ENCODE results near the gene ADRB1. TPM values are rescaled to one million over a fixed set of nuclear protein-coding genes. Genes with fewer than 3 reads are reported as not detected.

ADRB1 gene
- 1 to 10 TPM; 1.3 to 3.3 (median 3.0) TPM for polyA plus RNA-seq (ENCODE audit: insufficient read depth in 1 of 5, insufficient read length in 5 of 5, low replicate concordance in 1 of 5)
- long read RNA-seq, donor 1, transcript ADRB1-201 (1 exons, 2,853 nt), result major isoform, 12 of 12 reads
- long read RNA-seq, donor 1, partial matches to known transcripts, result 0 of 12 reads
- long read RNA-seq, donor 1, other reads (novel, unspliced or antisense), result 0 of 12 reads
- long read RNA-seq, donor 2, transcript ADRB1-201 (1 exons, 2,853 nt), result major isoform, 5 of 5 reads
- long read RNA-seq, donor 2, partial matches to known transcripts, result 0 of 5 reads
- long read RNA-seq, donor 2, other reads (novel, unspliced or antisense), result 0 of 5 reads
- long read RNA-seq, donor 3, transcript ADRB1-201 (1 exons, 2,853 nt), result major isoform, 25 of 25 reads
- long read RNA-seq, donor 3, partial matches to known transcripts, result 0 of 25 reads
- long read RNA-seq, donor 3, other reads (novel, unspliced or antisense), result 0 of 25 reads
- long read RNA-seq, donor 4, partial matches to known transcripts, result 0 of 3 reads
- long read RNA-seq, donor 4, other reads (novel, unspliced or antisense), result 0 of 3 reads
- long read RNA-seq, donor 5, transcript ADRB1-201 (1 exons, 2,853 nt), result major isoform, 15 of 15 reads
- long read RNA-seq, donor 5, partial matches to known transcripts, result 0 of 15 reads
- long read RNA-seq, donor 5, other reads (novel, unspliced or antisense), result 0 of 15 reads
- long read RNA-seq, donor 6, transcript ADRB1-201 (1 exons, 2,853 nt), result major isoform, 15 of 15 reads
- long read RNA-seq, donor 6, partial matches to known transcripts, result 0 of 15 reads
- long read RNA-seq, donor 6, other reads (novel, unspliced or antisense), result 0 of 15 reads
- long read RNA-seq, donor 7, transcript ADRB1-201 (1 exons, 2,853 nt), result major isoform, 9 of 9 reads
- long read RNA-seq, donor 7, partial matches to known transcripts, result 0 of 9 reads
- long read RNA-seq, donor 7, other reads (novel, unspliced or antisense), result 0 of 9 reads
- long read RNA-seq, donor 8, transcript ADRB1-201 (1 exons, 2,853 nt), result major isoform, 5 of 5 reads
- long read RNA-seq, donor 8, partial matches to known transcripts, result 0 of 5 reads
- long read RNA-seq, donor 8, other reads (novel, unspliced or antisense), result 0 of 5 reads

DNA sequence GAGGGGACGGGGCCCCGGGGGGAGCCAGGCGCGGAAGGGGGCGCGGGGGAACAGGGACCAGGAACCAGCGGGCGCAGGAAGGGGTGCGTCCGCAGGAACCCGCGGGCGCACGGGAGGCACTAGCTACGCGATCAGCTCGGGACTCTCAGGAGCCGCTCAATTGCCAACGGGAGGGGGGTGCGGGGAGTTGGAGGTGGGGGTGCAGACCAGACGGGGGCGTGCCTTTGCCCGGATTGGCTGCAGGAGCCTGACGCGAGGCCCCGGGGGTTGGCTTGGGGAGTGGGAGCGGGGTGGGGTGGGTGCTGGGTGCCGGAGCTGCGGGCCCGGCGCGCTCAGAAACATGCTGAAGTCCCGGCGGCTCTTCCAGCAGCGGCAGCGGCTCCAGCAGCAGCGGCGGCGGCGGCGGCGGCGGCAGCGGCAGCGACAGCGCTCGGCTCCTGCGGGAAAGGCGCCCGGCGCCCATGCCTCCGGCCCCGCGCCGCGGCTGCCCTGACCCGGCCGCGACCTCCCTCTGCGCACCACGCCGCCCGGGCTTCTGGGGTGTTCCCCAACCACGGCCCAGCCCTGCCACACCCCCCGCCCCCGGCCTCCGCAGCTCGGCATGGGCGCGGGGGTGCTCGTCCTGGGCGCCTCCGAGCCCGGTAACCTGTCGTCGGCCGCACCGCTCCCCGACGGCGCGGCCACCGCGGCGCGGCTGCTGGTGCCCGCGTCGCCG, at the start of gene ADRB1:
Gene ADRB1 (plus strand): TSS at position 335 of the 715 bp plus-strand sequence. CDS start 267 bp downstream, at position 602.
- DNase-seq, result peak; percentile 70 to 72

DNA sequence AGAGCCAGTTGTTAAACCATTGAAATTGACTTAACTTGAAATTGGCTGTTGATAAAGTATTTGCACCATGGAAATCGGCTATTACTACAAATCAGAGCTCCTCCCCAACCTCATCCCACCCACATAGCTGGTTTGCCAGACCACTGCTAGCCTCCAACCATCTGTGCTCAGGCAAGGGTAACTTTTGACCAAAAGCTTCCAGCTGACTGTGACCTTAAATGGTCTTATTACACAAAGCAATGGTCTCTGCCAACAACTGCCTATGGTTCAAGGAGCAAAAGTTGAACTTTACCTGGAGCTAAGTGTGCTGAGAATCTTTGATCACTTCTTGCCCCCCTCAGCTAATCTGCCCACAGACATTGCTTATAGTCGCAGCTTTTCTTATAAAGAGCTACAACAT, 48.5 kb upstream of the ADRB1 start:
- no peak for DNase-seq

DNA sequence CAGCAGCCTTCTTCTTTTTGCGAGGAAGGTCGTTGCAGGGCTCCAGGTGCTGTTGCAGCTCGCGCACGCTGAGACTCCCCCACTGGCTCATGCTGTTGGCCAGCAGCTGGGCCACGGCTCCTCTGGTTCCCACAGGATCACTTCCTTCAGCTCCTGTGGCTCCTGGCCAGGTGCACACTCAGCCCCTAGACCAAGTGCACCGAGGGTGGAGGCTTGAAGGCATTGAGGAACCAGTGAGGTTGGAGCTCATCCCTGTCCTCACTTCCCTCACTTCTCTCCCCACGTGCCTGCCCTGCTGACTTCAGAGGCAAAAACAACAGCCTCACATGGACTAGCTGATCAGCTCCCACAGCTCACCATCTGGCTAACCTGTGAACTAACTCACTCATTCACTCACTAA, 46.2 kb upstream of the ADRB1 start:
- DNase-seq, result no peak

DNA sequence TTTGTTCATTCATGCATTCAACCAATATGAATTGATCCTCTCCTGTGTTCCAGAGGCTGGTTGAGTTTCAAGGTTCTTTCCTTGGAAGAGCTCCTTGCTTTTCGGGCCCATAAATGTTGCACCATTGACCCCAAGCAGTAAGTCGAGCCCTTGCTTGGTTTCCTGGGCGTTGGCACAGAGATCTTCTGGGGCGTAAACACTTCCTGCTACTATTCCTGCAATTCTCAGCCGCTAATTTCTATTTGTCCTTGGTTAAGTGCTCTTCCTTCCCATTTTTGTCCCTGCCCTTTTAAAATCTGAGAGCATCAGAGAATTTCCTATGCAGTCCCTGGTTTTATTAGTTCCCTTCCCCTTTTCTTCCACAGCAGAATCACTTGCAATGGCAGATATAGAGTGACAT, 44.1 kb upstream of the ADRB1 start:
- no peak for DNase-seq

DNA sequence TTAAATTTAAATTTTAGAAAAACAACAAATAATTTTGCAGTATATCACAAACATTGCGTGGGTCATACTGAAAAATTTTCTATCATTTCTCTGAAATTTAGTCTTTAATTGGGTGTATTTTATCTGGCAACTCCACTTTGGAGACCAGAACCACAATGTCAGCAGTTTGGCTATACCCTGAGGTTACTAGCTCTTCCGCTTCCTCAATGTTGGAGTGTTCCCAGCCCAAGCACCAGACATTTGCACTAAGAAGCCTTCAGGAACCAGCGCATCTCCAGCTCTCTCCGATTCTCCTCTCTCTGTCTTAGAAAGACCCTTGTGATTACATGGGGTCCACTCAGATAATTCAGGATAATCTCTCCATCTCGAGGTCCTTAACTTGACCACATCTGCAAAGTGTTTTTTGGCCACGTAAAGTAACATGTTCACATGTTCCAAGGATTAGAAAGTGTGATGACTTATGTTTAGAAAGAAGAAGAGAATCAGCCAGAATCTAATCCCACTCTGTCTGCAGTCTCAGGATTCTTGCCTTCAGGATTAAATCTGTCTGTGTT, 43.1 kb upstream of the ADRB1 start:
- no peak for DNase-seq

DNA sequence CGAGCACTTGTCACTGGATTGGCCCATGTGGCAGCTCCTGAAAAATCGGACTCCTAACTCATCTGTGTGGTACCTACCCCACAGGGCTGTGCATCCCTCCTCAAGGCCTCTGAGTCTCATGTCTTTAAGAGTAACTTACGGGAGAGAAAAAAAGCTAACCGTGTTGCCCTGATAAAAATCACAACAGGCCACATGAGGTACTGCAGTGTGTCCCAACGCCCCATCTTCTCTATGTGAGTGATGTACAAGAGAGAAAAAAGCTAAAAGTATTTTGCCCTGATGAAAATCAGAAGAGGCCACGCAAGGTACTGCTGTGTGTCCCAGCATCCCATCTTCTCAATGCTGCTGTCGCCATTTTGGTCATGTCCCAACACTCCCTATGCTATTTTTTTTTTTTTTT, 41.2 kb upstream of the ADRB1 start:
- no peak for DNase-seq

DNA sequence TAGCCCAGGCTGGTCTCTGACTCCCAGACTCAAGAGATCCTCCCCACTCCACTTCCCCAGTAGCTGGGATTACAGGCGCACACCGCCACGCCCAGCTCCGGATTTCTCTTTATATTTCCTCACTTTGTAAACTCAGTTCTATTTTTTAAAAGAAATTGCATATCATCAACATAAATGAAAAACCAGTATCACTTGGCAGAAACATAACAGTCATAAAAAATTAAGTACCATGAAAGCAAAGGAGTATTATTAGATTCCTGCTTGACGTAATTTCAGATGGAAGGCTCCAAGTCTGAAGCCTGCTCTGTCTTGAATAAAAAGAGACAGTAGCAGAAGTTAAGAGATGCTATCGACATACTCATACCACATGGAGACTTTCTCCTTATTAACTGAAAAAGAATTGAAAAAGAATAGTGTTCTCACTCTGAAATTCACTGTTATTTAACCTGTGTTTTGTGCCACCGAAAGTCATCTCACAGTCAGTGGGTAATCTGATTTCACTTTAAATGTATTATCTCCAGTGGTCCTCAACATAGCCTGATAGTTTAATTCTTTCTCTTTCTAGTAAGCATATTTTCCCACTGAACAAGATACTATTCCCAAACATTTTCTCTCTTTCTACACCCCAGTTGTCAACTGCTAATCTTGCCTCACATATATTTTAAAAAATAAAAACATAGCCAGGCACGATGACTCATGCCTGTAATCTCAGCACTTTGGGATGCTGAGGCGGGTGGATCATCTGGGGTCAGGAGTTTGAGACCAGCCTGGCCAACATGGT, 40.3 kb upstream of the ADRB1 start:
- DNase-seq, result no peak

DNA sequence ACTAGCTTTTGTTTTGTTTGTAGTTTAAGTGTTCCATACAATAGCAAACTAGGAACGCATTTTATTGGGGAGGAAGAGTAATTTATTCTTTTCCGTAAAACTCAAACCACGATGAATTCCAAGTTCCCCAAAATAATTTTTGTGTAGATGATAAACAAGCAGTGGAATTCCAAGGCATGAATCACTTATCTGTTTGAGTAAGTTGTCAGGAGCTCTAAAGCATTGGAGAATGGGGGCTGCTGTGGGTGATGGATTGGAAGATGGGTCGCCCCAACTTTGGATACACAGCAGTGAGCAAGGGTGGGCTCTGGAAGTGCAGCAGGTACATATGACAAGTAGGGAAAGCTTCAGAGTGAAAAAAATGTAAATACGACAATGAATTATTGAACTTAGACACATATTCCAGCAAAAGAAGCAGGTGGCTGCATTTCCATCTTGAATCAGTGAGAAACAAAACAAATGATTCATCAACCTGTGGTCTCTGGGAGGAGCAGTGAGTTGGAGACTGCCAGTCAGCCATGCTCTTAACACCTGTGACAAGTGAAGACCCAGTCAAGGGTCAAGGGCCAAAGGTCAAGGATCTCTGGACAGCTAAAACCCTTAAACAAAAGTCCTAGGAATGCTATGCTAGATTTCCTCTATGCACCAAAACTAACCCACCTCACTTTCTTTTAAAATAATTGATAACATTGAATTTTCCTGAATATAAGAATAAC, 34.2 kb upstream of the ADRB1 start:
- DNase-seq, result no peak

DNA sequence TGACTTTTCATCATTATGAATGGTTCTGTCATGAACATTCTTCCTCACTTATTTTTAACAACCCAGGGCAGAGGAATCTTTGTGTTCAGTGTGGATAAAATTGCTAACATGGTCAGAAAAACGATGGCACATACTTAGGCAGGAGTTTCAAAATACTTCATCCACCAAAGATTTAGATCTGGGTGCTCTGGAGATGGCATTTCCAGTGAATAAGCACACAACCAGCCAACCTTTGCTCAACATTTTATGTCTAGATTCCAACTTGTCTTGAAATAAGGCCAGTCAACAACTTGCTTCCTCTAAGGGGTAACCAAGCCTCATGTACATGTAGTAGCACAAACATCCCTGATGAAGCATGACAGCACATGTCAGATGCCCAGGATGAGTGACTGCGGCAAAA, 33.4 kb upstream of the ADRB1 start:
- DNase-seq, result no peak

DNA sequence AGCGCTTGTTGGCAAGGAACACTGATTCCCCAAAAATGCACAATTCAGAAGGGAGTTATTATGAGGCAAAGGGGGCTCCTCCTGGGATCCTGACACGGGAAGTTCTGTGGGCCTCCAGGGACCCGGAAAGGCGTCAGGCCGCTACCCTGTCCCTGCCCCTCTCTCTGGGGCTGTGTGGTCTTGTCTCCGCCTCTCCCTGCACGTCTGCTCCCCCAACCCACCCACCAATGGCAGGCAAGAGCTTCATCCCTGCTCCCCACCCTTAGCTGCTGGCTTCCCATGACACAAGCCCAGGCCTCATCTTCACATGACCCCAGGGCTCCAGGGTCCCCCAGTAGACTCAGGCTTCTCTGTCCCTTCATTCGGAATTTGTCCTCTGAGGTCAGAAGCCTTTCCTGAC, 31.0 kb upstream of the ADRB1 start:
- no peak for DNase-seq

DNA sequence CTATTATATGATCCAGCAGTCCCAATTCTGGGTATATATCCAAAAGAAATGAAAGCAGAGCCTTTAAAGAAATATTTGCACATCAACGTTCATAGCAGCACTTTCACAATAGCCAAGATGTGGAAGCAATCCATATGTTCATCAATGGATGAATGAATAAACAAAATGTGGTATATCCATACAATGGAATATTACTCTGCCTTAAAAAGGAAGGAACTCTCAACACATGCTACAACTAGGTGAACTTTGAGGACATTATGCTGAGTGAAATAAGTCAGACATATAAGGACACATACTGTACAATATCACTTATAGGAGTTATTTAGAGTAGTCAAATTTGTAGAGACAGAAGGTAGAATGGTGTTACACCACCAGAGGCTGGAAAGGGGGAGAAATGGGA, 28.0 kb upstream of the ADRB1 start:
- no peak for DNase-seq

DNA sequence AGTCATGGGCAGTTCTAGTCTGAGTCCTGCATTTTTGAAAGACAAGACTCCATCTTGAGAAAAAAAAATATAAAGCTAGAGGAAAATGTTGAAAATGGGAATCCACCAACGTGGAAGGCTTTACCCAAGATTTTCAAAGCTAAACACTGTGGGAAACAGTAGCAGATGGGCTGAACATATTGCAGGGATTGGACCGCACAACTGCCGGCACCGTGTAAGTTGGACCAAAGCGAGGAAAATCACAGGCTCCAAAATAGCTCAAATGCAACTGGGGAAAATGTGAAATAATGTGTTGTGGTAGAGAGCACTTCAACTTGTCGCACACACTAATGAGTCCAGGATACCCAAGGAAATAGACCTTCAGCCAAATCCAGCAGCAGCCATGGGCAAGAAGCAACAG, 26.4 kb upstream of the ADRB1 start:
- no peak for DNase-seq

DNA sequence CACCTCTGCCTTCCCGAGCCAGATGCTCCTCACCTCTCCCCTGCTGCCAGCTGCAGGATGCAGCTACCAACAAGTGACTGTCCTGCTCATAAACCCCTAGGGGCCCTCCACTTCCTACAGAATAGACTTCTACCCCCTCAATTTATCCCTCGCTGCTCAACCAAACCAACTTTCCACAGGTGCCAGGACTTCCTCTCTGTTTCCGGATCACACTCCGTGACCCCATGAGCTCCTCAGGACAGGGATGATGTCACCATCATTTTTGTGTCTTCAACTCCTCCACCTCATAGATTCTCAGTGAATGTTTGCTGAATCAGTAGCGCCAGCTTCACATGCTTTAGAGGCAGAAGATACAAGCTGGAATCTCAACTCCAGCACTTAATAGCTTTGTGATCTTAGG, 25.8 kb upstream of the ADRB1 start:
- DNase-seq, result no peak

DNA sequence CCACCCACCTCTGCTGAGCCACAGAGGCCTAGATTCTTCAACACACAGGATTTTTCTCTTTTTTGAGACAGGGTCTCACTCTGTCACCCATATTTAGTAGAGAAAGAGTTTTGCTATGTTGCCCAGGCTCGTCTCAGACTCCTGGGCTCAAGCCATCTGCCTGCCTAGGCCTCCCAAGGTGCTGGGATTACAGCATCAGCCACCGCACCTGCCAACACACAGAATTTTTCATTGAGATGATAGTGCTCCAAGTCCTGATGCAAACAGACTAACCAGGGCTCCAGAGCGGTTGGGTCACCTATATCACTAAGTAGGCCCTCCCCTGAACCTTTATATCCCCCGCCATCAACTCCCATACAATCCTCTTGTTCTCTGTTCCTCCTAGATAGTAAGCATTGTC, 24.4 kb upstream of the ADRB1 start:
- no peak for DNase-seq

DNA sequence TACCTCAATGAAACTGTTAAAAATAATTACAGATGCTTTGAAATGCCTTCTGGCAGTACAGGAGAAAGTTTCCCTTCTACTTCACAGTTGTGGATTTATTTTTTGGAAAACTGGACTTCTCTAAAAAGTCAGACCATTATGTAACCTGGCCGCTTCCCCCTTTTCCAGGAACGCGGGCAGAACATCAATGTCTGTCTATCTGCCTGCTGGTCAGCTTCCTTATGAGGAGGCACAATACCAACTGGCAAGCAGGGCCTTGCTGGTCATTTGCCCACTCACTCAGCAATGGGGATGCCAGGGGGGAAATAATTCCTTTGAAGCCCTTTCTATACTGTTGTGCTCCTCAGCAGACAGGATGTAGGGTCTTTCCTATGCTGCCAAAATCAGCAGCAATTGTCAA, 22.5 kb upstream of the ADRB1 start:
- DNase-seq, result no peak

DNA sequence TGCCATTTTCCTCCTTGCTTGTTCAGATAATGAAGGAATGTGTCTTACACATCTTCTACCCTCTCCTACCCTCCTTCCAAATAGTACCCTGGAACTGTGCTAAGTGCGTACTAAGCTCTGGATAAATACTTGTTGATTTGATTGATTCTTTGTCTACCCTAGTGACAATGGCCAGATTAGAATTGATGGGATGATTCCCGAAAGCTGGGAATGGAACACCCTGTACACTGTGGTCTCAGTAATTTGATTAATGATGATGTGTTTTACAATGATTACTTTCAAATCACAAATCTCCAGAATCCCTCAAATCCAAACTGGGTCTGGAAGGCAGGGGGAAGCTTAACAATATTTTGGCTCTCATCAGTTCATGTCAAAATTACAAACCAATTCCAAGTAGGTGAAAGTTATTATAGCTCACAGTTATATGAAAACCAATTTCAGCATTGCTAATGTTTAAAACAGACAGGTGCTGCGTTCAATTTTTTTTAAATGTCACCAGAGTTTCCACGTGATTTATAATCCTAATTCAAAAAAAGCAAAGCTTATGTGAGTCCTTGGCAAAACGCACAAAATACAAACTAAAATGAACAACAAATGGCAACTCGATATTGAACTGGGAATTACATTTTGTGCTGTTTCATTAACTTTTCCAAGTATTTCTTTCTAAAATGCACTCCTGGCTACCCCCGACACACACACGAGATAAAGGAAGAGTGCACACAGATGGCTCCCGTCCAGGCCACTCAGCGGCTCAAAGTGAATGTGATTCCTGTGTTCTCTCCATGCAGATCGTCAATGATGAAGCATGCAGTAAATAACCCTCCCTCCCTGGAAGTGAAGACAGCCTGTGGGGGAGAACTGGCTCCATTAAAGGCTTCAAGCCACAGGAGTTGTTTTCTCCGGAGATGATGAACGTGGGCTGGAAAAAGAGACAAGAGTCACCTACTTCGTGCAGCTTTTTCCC, 21.7 kb upstream of the ADRB1 start:
- no peak for DNase-seq

DNA sequence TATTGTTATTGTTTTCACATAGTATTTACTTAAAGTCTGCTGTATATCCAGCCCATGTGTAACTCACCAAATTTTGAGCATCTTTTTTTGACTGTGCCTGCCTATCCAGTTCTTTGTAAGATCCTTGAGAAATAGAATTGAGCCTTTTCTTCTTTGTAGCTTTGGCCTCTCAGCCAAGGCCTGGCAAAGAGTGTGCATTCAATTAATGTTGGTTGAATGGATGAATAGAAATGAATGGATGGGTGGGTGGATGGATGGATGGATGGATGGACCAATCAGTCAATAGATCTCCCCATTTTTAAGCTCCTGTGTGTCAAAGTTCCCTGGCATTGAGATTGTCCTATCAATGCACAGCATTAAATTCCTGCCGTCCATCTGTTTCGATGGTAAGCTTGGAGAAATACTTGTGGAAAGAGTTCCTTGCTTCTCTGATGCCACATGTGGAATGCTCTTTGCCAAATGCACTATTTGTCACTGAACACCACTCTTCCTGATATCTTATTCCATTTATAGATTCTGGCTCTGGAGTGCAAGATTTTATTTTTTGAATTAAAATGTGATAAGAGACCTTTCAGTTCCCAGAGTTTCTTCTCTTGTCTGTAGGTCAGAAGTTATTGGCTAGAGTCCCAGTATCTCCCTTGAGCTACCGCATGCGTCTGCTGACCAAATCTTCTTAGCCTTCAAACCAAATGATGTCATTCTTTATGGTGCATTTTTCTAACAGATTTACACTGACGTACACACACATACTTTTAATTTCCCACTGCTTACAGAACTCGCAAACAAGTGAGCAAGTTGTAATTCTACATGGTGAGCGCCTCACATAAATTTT, 20.7 kb upstream of the ADRB1 start:
- no peak for DNase-seq
